GM10266 (cell line): ENCODE results near the gene JPT2.
"Not testable (repeated sequence)": the region's sequence is repeated elsewhere in the genome, so short reads cannot be mapped to it uniquely, and the experiment has no call there.

Experiments
- DNase-seq: peaks from one replicate; pipeline ENCODE4 v3.0.0; 2012; ENCODE audit errors: extremely low spot score
- CTCF ChIP-seq: IDR thresholded peaks from 2 replicates; pipeline ENCODE4 v1.5.1; 2012; ENCODE audit warnings: mild to moderate bottlenecking, low read depth; ENCODE audit not compliant: control insufficient read depth, insufficient read depth; ENCODE audit errors: missing control alignments

Gene JPT2

GRCh38 chr16:1729445-1729844 lies 51.4 kb downstream of the JPT2 start:
- TF ChIP-seq CTCF, result no peak
- no peak for DNase-seq

- no peak for TF ChIP-seq CTCF
- no peak for DNase-seq
Measured at GRCh38 chr16:1731073-1731472, 53.0 kb downstream of the JPT2 start.

DNA sequence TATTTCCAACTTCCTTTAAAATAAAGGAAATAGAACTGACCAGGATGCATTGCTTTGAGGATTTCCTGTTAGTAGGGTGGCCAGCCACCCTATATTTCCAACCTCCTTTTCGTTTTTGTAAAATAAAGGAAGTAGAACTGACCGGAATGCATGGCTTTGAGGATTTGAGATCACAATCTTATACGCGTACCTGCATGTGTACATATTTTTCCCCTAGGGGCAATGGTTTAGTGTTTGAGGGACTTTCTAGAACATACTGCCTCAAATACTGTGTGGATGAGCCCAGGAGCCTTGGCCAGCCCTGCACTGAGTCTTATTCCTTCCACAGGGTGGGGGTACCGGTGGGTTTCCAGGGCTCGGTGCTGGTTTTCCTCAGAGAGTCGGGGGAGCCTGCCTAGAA lies 53.5 kb downstream of the JPT2 start:
- TF ChIP-seq CTCF, result no peak

DNA sequence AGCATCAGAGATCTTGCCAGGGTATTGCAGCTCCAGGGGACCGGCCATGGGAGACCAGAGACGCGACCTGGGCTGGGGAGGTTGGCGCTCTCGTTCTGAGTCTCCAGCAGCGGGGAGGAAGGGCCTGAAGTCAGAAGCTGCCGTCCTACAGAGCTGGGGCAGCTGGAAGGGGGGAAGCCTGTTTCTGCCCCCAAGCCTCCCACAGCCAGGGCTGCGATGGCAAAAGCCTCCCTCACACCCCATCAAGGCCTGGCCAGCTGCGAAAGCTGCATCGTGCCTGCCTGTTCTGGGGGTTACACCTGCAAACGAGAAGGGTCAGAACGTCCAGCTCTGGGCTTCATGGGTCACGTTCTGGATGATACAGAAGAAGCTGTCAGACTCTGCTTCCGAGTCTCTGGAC lies 54.0 kb downstream of the JPT2 start:
- TF ChIP-seq CTCF, result no peak
- no peak for DNase-seq

More for the DNA sequence above, 53.5 kb downstream of the JPT2 start:
- no peak for DNase-seq

- not testable (repeated sequence) for DNase-seq
Measured at GRCh38 chr16:1732551-1732987, 54.5 kb downstream of the JPT2 start.

GRCh38 chr16:1734123-1734522 lies 56.0 kb downstream of the JPT2 start:
- no peak for TF ChIP-seq CTCF
- DNase-seq, result no peak

DNA sequence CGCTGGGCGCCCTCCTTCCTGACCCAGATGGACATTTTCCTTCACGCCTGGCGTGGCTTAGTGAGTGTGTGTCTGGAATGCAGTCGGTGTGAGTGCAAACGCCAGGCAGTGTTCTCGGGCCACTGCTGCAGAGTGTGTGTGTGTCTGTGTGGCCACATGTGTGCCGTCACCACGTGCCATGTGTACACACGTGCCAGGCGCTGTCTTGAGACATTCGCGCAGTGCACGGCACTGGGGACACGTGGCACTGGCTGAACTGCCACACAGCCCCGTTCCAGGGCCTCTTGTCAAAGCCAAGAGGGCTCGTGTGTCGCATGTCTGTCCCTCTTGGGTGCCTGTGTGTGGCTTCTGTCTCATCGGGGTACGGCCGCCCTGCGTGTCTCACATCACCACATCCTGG lies 56.7 kb downstream of the JPT2 start:
- no peak for TF ChIP-seq CTCF
- DNase-seq, result no peak

- no peak for TF ChIP-seq CTCF
- DNase-seq, result no peak
Measured at GRCh38 chr16:1740234-1740633, 62.2 kb downstream of the JPT2 start.
